ENCODE data around the gene HLA-DOA. TPM values are rescaled to one million over a fixed set of nuclear protein-coding genes. Genes with fewer than 3 reads are reported as not detected.

HLA-DOA gene
- total RNA-seq, 4 donors from 2014 or later: 1.0 to 20.8 (median 6.8) TPM

- DNase-seq (ENCODE audit: low spot score): no peak
- ATAC-seq (ENCODE audit: low FRiP score): no peak
- TF ChIP-seq CTCF (IDR thresholded peaks at IDR 0.05): no peak
Observed at GRCh38 chr6:33001685-33002084, 7.7 kb downstream of the HLA-DOA start.

GRCh38 chr6:33000055-33000454 lies 9.3 kb downstream of the HLA-DOA start:
- ATAC-seq (ENCODE audit: low FRiP score) (no peak), DNase-seq (ENCODE audit: low spot score) (no peak)
- TF ChIP-seq CTCF (IDR thresholded peaks at IDR 0.05): no peak

GRCh38 chr6:32995448-32995847 lies 13.9 kb downstream of the HLA-DOA start:
- no peak for ATAC-seq (ENCODE audit: low FRiP score)
- no peak for DNase-seq (ENCODE audit: low spot score)
- no peak for TF ChIP-seq CTCF (IDR thresholded peaks at IDR 0.05)

GRCh38 chr6:32993363-32993973 lies 15.9 kb downstream of the HLA-DOA start:
- DNase-seq (ENCODE audit: low spot score) (no peak), ATAC-seq (ENCODE audit: low FRiP score) (no peak)
- no peak for TF ChIP-seq CTCF (IDR thresholded peaks at IDR 0.05)

DNA sequence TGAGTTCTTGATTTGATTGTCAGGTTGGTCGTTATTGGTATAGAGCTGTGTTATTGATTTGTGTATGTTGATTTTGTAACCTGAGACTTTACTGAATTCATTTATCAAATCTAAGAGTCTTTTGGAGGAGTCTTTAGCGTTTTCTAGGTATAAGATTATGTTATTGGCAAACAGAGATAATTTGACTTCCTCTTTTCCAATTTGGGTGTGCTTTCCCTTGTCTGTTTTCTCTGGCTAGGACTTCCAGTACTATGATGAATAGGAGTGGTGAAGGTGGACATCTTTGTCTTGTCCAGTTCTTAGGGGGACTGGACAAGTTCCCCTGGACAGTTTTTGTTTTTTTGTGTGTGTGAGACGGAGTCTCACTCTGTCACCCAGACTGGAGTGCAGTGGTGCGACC lies 17.4 kb downstream of the HLA-DOA start:
- ATAC-seq (ENCODE audit: low FRiP score) (no peak), DNase-seq (ENCODE audit: low spot score) (no peak)

GRCh38 chr6:32989368-32989767 lies 20.0 kb downstream of the HLA-DOA start:
- no peak for ATAC-seq (ENCODE audit: low FRiP score)
- TF ChIP-seq CTCF (IDR thresholded peaks at IDR 0.05): no peak
- no peak for DNase-seq (ENCODE audit: low spot score)

More for the DNA sequence above, 17.4 kb downstream of the HLA-DOA start:
- no peak for TF ChIP-seq CTCF (IDR thresholded peaks at IDR 0.05)

DNA sequence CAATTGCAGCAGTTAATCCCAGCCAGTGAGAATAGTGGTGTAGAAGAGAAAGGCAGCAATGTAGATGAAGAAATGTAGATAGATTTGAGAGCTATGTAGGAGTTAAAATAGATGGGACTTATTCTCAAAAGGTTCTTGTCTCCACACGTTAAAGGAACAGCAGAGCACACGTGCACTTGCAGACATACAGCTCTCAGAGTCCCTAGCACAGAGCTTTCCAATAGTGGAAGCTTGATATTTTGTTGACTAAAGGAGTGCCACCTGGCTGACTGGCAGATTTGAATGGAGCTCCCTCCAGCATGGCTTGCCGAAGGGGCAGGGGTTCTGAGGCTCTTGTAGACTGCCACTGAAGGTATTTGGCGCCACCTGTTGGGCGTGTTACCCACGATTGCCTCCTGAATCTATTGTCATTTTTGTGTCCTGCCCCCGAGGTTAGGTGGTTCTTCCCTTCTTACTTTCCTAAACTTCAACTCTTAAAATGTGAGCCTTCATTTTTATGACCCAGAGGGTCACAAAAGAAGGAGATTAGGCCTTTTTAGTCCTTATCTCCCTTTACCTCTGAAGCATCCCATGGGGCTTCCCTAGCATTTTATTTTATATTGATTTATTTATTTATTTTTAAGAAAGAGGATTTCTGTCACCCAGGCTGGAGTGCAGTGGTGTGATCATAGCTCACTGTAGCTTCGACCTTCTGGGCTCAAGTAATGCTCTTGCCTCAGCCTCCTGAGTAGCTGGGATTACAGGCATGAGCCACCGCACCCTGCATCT lies 24.6 kb downstream of the HLA-DOA start:
- no peak for TF ChIP-seq CTCF (IDR thresholded peaks at IDR 0.05)
- DNase-seq (ENCODE audit: low spot score) (peak; percentile 100), ATAC-seq (ENCODE audit: low FRiP score) (peak; percentile 64)

All from omental fat pad (tissue), 4 donors.